HG03175 (cell line): ENCODE results near the gene LPP.

ENCODE experiments used
- ATAC-seq: cut with Tn5 transposase; IDR thresholded peaks from one replicate; pipeline ENCODE4 v1.9.1; 2021; ENCODE audit warnings: mild to moderate bottlenecking, moderate library complexity; ENCODE audit not compliant: unreplicated experiment

LPP gene

GRCh38 chr3:188134856-188135255 lies 19.1 kb upstream of the LPP start:
- ATAC-seq, result no peak

DNA sequence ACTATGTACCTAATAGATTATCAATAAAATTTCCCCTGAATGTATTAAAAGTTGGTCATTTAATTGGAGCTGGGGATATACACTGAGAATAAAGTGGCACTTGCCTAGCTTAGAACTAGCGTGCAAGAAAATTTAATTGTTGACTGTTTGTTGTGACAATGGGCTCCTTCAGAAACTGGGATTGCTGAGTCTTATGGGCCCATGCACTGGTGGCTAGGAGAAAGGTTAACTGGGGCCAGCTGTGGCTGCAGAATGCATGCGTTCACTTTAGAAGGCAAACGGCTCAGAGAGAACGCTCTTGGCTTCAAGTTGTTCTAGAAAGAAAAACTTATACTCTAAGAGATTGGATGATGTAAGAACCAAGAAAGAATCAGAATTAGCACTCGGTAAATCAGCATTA lies 18.7 kb upstream of the LPP start:
- no peak for ATAC-seq

DNA sequence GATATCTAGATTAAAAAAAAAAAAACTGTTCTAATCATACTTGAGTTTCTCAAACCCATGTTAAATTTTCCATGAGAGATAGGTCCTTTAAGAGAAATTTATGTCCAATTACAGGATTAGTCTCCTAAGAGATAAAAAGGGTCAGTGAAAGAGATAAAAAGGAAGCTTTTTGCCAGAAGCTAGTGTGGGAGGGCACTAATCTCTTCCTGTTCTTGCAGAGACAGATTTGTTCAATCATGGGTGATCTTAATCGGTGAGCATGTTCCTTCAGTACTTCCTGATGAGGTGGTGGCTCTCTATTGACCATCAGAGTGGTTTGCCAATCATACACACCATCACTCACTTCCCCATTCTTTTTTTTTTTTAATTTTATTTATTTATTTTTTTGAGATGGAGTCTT lies 16.9 kb upstream of the LPP start:
- no peak for ATAC-seq

- peak; percentile 61 for ATAC-seq
These were observed 14.5 kb upstream of the LPP start for GRCh38 chr3:188139466-188139865.

DNA sequence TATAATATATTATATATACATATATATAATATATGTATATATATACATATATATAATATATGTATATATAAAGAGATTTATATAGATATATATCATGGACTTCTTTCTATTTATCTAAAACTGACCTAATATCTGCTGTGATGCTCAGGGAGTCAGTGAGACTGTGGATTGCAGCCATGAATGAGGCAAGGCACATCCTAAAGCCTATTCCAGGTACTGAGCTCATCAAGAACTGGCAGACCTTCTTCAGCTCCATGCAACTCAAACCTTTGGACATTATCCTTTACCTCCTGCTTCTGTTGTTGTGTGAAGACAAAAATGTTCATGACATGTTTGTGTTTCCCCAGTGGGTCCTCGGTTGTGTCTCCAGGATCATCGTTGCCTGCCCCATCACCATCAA lies 7.7 kb upstream of the LPP start:
- ATAC-seq, result no peak

DNA sequence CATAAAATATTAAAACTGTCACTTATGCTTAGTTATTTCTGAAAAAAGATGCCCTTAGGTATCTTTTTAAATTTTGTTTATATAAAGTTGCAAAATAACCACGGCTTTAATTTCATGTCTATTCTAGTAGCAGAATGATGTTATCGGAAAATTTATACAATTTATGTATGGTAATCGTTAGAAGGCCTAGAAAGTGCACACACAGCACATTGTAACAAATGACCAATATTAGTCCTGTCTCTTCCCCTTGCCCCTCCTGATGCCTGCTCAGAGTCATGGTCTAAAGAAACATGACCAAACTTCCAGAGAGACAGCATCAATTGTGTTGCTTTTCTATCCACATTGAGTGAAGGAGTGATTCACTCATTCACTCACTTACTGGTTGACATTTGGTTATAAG lies 6.2 kb upstream of the LPP start:
- ATAC-seq, result no peak

- no peak for ATAC-seq
These were observed 5.6 kb upstream of the LPP start for GRCh38 chr3:188148318-188148717.

DNA sequence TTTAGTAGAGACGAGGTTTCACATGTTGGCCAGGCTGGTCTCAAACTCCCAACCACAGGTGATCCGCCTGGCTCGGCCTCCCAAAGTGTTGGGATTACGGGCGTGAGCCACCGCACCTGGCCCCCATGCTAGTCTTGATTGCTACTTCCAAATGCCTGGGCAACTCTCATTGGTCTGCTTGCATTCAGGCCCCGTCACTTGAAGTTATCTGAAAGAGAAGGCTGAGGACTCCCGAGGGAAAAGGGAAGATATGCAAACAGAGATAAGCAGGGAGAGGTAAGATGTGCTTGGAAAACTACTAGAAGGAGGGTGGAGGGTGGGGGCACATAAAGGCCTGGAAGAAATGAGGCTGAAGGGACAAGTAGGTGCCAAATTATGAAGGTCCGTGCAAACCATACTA lies 4.4 kb upstream of the LPP start:
- no peak for ATAC-seq

- no peak for ATAC-seq
These were observed 3.0 kb upstream of the LPP start for GRCh38 chr3:188150982-188151381.

DNA sequence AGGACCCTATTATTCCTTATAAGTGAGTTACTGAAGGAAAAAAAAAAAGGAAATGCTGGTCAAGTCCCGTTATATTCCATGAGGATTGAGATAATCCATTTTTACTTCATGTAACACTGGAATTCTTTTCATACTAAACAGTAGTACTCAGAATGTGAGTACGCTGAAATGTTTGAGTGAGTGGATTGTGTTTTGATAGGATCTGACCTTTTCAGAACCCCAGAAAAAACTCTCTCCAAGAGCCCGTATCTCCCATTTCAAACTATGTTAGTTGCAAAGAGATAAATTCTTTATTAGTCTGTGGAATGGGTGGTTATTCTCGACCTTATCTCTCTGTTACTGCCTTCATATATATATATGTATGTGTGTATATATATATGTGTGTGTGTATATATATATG lies 2.5 kb upstream of the LPP start:
- ATAC-seq, result no peak

- no peak for ATAC-seq
These were observed 1.1 kb upstream of the LPP start for GRCh38 chr3:188152660-188153436.

DNA sequence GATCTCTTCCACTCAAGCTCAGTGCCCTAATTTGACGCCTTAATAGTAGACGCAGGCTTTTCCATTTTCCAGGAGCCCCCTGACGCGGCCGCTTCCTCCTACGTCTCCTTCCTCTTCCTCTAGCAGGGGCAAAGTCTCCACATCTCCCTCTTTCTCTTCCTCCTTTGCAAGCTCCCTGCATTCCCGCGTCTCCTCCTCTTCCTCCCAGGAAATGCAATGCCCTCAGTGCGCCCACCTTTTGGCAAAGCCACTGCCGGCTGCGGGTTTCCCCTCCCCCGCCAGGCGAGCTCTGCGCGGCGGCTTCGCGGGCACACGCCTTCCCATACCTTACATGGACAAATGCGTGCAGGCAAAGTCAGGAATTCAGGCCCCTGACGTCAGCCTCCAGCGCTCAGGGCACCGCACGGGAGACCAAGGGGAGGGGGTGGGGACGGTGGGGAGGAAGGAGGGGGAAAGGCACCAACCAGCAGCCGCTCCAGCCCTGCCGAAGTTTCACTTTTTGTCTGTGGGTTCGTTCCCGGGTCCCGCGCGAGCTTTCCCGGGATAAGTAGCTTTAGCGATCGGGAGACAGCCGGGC lies 432 bp upstream of the LPP start:
- ATAC-seq, result peak; percentile 15

DNA sequence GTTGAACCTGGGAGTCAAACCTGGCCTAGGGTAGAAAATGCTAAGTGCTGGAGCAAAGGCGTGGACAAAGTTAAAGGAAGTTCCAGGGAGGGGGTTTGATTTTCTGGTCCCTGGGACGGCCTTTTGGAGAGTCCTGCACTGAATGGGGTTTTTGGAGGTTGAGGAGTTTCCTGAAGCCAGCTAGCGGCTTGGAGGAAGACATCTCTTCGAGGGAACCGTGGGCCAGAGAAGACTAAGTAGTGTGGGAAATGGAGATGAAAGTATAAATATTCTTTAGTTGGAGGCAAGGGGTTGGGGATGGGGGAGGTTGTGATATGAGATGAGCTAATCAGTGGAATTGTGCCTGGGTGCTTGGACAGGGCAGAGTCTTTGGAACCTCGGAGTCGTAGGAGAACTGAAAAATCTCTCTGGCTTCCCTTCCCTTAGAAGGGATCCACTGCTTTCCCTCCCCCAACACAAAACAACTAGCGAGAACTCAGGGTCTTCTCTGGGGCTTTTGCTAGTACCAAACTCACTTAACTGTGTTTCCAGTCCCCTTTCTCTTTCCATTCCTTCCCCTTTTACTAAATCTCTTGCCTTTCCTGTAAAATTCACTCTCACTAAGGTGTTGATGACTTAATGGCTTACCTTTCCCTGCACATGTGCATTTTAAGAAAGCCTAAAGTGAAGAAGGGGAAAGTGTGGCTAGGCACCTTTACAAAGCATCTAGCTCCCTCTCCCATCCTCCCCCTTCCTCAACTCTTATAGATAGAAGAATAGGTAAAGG lies 1.0 kb downstream of the LPP start:
- ATAC-seq, result no peak

DNA sequence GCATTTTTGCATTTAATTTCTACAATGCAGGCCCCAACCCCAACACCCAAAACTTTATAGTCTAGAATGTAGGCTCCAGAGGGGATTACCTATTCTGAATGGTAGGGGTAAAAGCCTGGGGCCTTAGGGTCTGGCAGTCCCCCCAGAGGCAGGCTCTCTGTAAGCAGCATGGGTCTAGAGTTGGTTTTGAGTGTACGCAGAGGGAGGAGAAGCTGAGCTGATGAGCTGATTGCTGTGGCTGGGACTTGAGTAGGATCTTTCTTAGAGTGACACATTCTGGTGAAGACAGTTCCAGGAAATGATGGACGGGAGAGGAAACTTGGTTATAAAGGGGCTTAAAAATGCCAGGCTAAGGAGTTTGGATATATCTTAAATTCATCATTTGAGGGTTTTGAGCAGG lies 2.1 kb downstream of the LPP start:
- no peak for ATAC-seq

DNA sequence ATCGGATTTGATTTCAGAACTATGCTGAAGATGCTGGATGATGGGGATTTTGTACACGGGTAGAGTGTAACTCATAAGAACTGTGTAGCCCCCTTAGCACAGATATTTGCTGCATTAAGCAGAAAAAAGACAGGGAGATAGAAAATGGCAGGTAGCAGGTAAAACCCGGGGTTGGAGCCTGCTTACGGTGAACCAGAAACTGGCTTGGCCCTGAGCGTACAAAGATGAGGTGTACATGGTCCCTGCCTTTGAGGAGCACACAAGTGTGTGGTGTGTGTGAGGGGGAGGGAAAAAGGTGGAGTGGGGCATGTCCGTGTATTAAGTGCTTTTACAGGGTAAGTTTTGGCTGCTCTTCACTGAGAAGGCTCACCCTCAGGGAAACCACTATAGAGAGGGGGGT lies 3.5 kb downstream of the LPP start:
- no peak for ATAC-seq

DNA sequence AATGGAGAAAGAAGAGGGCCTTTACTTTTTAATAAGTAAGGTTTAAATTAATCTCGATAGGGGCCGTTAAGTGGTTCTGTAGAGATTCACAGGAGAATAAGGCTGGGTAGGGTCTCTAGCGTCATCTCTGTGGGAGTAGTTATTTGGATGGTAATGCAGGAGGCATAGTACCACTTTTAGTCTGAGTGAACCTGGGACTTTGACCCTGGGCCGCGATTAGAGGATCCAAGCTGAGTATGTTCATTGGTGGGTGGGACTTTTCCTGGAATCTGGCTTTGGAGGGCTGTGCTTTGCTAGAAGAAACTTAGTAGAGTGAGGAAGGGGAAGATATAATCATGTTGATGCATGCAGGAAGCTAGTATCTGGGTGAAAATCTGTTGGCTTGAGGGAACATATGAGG lies 4.0 kb downstream of the LPP start:
- no peak for ATAC-seq

DNA sequence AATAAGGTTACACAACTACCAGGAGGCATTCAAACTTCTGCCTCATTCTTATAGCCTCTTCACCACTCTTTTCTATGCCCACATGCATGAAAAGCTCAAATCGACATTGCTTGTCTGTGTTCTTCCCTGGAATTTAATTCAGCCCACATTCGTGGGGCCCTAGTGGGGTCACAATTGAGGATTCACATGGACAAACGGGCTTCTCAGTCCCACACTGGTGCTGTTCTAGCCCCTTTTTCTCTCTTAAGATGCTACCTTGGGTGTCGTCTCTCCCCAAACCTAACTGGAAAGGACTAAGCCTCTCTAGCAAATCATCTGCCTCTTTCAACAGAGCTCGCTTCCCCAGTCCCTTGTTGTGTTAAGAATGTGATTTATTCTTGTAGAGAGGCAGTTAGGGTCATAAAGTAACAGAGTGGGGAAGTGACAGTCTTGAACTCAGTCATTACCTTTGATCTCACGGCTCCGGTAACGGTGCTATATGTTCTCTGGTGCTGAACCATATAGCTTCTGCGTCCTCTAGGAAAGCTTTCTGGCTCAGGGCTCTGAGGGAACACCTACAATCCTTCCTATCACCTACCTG lies 4.9 kb downstream of the LPP start:
- no peak for ATAC-seq

- no peak for ATAC-seq
These were observed 6.8 kb downstream of the LPP start for GRCh38 chr3:188160751-188161150.

DNA sequence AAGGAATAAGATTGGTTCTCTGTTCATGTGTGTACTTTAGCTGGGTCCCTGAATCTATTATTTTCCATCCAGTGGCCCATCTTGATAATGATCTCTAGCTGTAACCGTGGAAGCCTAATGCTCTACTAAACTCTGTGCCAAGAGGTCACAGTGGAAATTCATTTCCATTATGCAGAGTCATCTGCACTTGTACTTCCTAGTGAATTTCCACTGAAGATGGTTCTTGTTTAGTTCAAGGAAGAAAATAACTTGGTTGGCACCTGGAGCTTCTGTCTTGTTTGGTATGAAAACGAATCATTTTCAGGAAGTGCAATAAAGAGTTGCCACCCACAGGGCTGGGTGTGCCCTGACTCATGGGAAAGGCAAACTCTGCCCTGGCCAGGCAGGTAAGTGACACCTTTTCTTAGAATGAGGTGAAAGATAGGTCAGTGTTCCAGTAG lies 10.3 kb downstream of the LPP start:
- no peak for ATAC-seq

DNA sequence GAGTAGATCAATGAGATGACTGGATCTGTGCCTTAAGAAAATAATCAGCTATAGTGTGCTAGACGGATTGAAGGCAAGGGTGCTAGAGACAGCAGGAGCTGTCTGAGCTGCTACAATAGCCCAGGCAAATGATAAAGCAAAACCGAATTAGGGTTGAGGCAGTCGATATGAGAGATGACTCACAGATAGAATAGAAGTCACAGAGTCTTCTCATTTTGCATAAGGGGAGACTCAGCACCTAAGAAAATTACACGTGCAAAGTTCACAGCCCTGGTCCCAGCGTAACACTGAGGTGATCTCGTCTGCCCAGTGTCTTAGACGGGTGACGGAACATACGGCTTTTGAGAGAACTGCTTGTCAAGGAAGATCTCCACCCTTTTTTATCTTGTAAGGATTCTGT lies 11.6 kb downstream of the LPP start:
- no peak for ATAC-seq

- no peak for ATAC-seq
These were observed 12.5 kb downstream of the LPP start for GRCh38 chr3:188166441-188166840.

GRCh38 chr3:188168186-188168585 lies 14.2 kb downstream of the LPP start:
- no peak for ATAC-seq
